Stimulated activated CD4-positive, alpha-beta T cell treated with anti-CD3 and anti-CD28 coated beads, TNF-alpha, amount 100 ng/mL, for 1 hour (primary cell): Measurements from ENCODE around the gene LGR6.
A peak's percentile ranks its signal among the peaks of the same experiment; 100 is the strongest.
"Not testable (repeated sequence)": the region's sequence is repeated elsewhere in the genome, so short reads cannot be mapped to it uniquely, and the experiment has no call there.

Experiments
- DNase-seq, 3 donors: peaks; one replicate each; pipeline ENCODE4 v3.0.0-alpha.2; 2020; ENCODE audit warnings: low read depth in 3 of 3, low spot score in 1 of 3

Gene LGR6

DNA sequence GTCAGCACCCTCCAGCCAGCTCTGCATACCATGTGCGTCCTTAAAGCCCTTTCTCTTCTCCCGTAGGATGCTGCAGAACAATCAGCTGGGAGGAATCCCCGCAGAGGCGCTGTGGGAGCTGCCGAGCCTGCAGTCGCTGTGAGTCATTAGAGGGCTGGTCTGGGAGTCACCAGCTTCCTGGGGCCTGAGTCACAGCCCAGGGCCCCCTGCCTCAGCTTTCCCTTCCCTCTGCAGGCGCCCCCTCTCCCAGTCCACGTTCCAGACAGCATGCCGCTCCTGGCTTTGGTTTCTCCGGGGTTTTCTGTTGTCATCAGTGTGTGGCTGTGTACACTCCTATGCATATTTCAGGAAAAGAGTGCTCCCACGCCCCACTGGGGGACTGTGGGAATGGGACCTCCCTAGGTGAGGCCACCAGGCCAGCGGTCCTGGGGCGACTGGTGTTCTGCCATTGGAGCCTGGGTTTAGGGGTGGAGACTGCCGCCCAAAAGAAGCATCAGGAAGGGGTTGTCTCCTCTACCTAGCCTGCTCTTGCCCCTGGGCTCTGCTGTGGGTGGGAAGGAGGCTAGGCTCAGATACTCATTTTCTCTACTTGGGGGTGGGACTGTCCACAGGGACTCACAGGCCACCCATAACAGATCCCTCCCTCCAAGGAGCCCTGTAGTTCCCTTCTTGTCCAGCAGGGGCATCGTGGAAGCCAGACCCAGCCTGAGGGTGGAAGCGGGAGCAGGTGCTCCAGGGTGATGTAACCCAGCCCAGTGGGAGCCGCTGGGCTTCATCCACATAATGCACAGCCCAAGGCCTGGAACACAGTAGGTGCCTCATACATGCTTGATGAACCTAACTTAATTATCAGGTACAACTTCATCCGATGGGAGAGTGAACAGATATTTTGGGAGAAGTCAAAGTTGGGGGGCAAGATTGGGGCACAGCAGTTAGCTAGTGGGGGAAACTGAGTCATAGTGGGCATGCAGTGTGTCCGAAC lies 42.5 kb downstream of the LGR6 start:
- DNase-seq: peak in 2 of 3 donors; percentile 29 to 57

DNA sequence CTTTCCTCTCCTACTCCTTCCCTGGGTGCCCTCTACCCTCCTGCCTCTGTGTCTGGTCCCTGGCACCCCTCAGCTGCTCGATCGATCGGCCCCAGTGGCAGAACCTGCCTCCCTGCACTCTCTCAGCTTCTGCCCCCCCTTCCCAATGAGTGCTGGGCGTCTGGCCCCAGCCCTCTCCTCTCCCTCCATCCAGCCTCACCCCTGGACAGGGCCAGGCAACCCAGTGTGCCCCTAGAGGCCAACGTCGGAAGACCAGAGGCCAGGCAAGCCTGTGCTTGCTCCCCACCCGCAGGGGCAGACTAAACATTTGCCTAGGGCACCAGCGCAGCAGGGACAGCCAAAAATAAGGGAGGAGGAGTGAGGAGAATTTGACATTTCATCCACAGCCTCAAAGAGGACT lies 43.5 kb downstream of the LGR6 start:
- no peak for DNase-seq

GRCh38 chr1:202238914-202239313 lies 45.3 kb downstream of the LGR6 start:
- DNase-seq: no peak

DNA sequence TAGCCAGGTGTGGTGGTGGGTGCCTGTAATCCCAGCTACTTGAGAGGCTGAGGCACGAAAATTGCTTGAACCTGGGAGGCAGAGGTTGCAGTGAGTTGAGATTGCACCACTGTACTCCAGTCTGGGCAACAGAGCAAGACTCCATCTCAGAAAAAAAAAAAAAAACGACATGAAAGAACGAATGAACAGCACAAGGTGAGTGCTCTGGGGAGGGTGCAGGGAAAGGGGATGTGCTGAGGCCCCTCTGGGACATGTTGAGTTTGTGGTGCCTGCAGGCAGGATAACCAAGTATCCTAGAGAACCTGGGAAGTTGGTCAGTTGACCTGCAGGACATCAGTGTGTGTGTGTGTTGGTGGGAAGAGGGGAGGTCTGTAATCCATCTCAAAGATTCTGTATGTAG lies 46.6 kb downstream of the LGR6 start:
- not testable (repeated sequence) for DNase-seq

DNA sequence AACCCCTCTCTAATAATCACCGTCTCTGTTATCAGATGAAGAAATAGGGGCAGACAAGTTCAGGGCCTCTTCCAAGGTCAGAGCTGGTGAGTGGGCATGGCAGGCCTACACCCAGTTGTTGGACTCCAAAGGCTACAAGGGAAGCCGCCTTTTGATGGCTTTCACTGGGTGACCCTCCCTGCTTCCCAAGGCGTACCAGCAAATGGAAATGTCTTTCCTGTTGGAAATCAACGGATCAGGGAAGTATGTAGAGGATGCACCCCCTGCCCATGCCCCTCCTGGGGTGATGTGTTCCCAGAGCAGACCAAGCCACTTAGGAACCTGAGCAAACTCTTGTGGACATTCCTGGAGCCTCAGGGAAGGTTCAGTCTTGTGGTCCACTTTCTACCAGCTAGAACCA lies 47.4 kb downstream of the LGR6 start:
- no peak for DNase-seq

DNA sequence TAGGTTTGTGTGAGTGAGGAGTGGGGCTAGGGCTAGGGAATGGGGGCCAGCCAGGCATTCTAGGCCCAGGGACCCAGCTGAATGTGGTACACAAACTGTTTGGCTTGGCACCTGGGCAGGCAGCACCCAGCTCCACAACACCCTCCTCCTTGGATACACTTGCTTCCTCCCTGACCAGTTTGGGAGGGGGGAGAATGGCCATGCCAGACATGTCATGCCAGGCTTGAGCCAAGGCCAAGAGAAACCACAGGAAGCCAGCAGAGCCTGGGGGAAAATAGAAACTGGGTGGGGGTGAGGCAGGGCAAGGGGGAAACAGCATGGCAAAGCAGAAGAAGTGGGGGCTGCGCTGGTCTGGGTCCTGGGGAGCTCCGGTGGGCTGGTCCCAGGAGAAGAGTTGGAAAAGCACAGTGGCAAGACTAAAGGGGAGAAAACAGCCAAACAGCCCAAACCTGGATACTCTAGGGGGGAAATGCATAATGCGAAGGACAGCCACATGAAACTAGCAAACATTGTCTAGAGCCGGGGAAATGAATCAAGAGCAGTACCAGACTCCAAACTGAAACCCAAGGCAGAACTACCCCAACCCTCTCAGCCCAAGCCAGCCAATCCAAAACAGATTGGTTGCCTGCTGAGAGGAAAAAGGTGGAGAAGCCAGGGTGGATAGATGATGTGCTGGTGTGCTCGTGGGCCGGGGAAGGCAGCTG lies 47.9 kb downstream of the LGR6 start:
- no peak for DNase-seq

DNA sequence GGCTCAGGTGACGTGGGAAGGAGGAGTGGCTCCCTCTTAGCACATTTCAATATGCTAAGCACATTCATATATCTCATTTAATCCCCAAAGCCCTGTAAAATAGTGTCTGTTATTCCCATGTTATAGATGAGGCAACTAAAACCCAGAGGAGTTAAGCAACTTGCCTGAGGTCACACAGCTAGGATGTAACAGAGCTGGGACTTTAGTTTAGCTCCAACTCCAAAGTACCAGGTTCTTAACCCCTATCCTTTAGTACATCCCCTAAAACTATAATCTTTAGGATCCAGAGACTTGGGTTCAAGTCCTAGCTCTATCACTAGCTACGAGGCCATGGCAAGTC lies 48.5 kb downstream of the LGR6 start:
- DNase-seq: no peak

- no peak for DNase-seq
Measured at GRCh38 chr1:202243006-202243405, 49.4 kb downstream of the LGR6 start.

DNA sequence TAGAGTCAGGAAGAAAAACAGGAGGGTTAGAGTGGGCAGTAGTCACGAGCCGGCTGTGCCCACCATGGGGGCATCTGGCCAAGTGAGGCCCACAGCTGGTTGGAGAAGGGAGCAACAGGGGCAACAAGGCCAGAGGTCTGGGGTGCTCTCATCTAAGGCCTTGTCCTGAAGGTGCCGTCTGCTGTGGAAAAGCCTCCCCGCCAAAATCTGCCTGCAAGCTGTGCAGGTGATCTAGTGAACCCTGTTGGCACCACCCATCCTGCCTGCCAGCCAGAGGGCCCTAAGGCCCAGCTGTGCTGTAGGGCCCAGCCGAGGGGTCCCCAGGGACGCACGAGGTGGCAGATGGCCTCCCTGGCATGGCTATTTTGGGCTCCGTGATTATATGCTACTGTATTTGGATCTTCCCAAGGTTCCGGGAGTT lies 51.3 kb downstream of the LGR6 start:
- DNase-seq: no peak

- no peak for DNase-seq
Measured at GRCh38 chr1:202245391-202245790, 51.8 kb downstream of the LGR6 start.

DNA sequence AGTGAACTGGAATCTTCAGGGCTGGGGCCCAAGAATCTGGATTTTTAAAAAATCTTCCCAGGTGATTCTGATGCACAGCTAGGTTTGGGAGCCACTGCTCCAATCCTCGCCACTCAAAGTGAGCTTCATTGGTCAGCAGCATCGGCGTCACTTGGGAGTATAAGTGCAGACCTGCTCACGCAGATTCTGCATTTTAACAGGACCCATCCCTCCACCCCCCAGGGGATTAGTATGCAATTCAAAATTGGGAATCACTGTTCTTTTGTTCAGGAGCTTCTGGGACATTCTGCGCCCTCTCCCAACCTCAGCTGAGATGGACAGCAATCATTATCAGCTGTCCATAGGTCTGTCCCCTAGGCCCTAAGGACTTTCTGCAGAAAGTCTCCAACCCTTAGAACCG lies 53.5 kb downstream of the LGR6 start:
- DNase-seq: no peak

- no peak for DNase-seq
Measured at GRCh38 chr1:202247837-202248795, 54.5 kb downstream of the LGR6 start.

GRCh38 chr1:202248861-202249260 lies 55.3 kb downstream of the LGR6 start:
- DNase-seq: no peak

GRCh38 chr1:202249436-202249835 lies 55.8 kb downstream of the LGR6 start:
- DNase-seq: no peak

GRCh38 chr1:202249846-202250245 lies 56.2 kb downstream of the LGR6 start:
- DNase-seq: no peak

- DNase-seq: no peak
Measured at GRCh38 chr1:202250982-202251381, 57.4 kb downstream of the LGR6 start.

GRCh38 chr1:202251424-202252256 lies 58.0 kb downstream of the LGR6 start:
- no peak for DNase-seq

DNA sequence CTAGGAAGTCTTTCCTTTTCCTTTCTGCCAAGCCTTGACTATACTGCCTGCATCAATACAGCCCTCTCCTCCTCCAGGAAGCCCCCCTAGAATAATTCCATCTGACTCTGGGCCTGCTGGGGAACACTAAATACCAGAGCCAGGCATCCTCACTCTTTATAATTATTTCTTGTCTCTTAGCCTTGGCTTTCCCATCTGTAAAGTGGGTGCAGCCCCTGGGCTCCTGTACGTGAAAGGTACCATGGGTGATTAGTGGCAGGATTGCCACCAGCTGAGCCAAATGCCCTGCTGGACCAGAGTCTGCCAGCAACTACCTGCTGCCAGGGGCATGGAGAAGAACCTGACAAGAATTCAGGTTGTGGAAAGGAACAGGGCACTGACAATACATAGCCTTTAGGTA lies 58.7 kb downstream of the LGR6 start:
- DNase-seq: no peak

- no peak for DNase-seq
Measured at GRCh38 chr1:202254454-202255252, 61.1 kb downstream of the LGR6 start.

GRCh38 chr1:202255343-202255742 lies 61.7 kb downstream of the LGR6 start:
- DNase-seq: no peak
